ENCODE data around the gene ING3. TPM values are rescaled to one million over a fixed set of nuclear protein-coding genes. Genes with fewer than 3 reads are reported as not detected.

The ING3 gene
- total RNA-seq, 1 experiment from 2014 or later = 16.1 TPM

DNA sequence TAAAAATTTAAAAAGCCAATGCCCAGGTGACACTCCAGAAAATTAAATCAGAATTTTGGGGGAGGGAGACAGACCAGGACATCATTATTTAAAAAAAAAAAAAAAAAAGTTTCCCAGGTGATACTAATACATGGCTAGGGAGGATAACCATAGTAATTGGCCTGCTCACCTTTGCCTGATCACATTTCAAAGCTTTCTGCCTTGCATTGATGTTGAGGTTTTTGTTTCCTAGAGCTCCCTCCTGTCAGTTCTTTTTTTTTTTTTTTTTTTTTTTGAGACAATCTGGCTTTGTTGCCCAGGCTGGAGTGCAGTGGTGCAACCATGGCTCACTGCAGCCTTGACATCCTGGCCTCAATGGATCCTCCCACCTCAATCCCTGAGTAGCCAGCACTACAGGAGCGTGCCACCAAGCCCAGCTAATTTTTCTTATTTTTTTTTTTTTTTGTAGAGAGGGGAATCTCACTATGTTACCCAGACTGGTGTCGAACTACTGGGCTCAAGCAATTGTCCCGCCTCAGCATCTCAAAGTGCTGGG, 76.1 kb downstream of the ING3 start:
- POLR2A ChIA-PET (ENCODE audit: low non-redundant PET) = no interaction called here
- peaks cover 17% of the 10 kb centered on the region for H3K4me1 ChIP-seq (ENCODE audit: insufficient read depth, low read length, poor library complexity, severe bottlenecking)
- no peak overlapping the region for H3K4me3 ChIP-seq (ENCODE audit: low read depth, low read length, poor library complexity, severe bottlenecking)
- CTCF ChIA-PET = interaction anchor here (0.6 kb wide), 1 partner anchor 39 kb away, joined by 4 read pairs; no protein-coding TSS in a partner anchor
- TF ChIP-seq, protein P1, sequence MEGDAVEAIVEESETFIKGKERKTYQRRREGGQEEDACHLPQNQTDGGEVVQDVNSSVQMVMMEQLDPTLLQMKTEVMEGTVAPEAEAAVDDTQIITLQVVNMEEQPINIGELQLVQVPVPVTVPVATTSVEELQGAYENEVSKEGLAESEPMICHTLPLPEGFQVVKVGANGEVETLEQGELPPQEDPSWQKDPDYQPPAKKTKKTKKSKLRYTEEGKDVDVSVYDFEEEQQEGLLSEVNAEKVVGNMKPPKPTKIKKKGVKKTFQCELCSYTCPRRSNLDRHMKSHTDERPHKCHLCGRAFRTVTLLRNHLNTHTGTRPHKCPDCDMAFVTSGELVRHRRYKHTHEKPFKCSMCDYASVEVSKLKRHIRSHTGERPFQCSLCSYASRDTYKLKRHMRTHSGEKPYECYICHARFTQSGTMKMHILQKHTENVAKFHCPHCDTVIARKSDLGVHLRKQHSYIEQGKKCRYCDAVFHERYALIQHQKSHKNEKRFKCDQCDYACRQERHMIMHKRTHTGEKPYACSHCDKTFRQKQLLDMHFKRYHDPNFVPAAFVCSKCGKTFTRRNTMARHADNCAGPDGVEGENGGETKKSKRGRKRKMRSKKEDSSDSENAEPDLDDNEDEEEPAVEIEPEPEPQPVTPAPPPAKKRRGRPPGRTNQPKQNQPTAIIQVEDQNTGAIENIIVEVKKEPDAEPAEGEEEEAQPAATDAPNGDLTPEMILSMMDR (conservative IDR thresholded peaks at IDR 0.05; ENCODE audit: low read depth, low read length) = no peak
- TF ChIP-seq EZH2 (IDR thresholded peaks at IDR 0.05; ENCODE audit: borderline replicate concordance, low read depth, low read length, poor library complexity, severe bottlenecking) = no peak
- intact Hi-C loops (cut with micrococcal nuclease; ENCODE audit: unreplicated experiment) = no loop called here
- no peak for DNase-seq (ENCODE audit: low spot score)
- no peaks in the 10 kb centered on the region for H3K36me3 ChIP-seq (ENCODE audit: insufficient read depth, low read length, poor library complexity, severe bottlenecking)
- BruUV-seq (replicated peaks) = no TSS peak
- H3K27me3 ChIP-seq (replicated peaks; ENCODE audit: insufficient read depth, low read depth, low read length, poor library complexity) = no peaks in the 10 kb centered on the region
- no peak overlapping the region for H3K27ac ChIP-seq (ENCODE audit: low read depth, low read length, poor library complexity, severe bottlenecking)
- no peaks in the 10 kb centered on the region for H3K9me3 ChIP-seq (ENCODE audit: low read depth, low read length, poor library complexity, severe bottlenecking)

Other genes with a start within 250 kb of the ING3 start
- gene TSPAN12, start 92.6 kb upstream of the ING3 start, total RNA-seq (2021) = 0.92 and 1.5 TPM in 2 replicates
- gene CPED1, start 37.9 kb downstream of the ING3 start, total RNA-seq (2021) = 0.15 TPM in 1 of 2 replicates, not detected in the other